Epithelial cell of proximal tubule (primary cell): ENCODE measurements around the gene ZEB1. TPM values are rescaled to one million over a fixed set of nuclear protein-coding genes. Genes with fewer than 3 reads are reported as not detected.

Source experiments
- DNase-seq: peaks from one replicate; pipeline ENCODE4 v3.0.0-alpha.2; 2011; ENCODE audit warnings: low read depth
- H3K4me3 ChIP-seq: 2 replicates; pipeline ENCODE4 v1.5.1; 2011; ENCODE audit warnings: low read depth, mild to moderate bottlenecking, low read length
- CTCF ChIP-seq: conservative IDR thresholded peaks from 2 replicates; pipeline ENCODE4 v1.5.1; 2012; ENCODE audit warnings: low read depth, mild to moderate bottlenecking, low read length
- total RNA-seq: library from RNA; depleted of rRNA; stranded (reverse); fragments of >200 nt; gene quantifications from 2 replicates; pipeline ENCODE4 v1.2.3, GENCODE V29; 2015

ZEB1 gene
- 13.2 and 16.0 TPM in 2 replicates for total RNA-seq

DNA sequence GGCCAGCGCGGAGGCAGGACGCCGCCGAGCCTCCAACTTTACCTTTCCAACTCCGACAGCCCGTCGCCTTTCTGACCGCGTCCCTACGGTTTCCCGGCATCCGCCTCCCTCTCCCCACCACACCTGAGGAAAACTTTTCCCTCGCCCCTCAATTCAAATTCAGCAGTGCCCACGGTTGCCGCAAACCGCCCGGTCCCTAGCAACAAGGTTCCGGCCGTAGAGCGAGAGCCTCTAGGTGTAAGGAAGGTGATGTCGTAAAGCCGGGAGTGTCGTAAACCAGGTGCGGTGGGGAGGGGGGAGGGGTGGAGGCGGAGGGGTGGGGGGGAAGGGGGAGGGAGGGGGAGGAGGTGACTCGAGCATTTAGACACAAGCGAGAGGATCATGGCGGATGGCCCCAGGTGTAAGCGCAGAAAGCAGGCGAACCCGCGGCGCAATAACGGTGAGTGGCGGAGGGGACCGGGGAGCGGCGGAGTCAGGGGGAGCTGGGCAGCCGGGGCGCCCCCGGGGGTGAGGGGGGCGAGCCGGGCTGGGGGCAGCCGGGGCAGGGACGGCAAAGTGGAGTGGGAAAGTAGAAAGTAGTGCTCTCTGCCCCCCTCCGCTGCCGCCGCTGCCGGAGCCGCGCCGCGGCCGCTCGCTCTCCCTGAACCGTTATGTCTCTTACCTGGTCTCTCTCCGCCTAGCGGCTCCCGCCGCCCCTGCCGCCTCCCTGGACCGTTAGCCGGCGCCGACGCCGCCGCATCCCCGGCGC is at the start of gene ZEB1:
Gene ZEB1, plus strand, starts transcription at position 363 of the 748 bp plus-strand sequence. Its CDS starts 19 bp downstream, at position 382.
- peak; percentile 45 for TF ChIP-seq CTCF
- peak; percentile 83 for DNase-seq
- peak within 1 kb of the TSS; percentile 91 for H3K4me3 ChIP-seq

GRCh38 chr10:31270954-31271353 is 48.1 kb upstream of the ZEB1 start:
- DNase-seq: no peak
- no peak for TF ChIP-seq CTCF
- H3K4me3 ChIP-seq: no peak overlapping the region

- DNase-seq: no peak
- H3K4me3 ChIP-seq: no peak overlapping the region
- no peak for TF ChIP-seq CTCF
Measured at GRCh38 chr10:31272841-31273240, 46.2 kb upstream of the ZEB1 start.

GRCh38 chr10:31273789-31274188 is 45.2 kb upstream of the ZEB1 start:
- no peak for DNase-seq
- TF ChIP-seq CTCF: no peak
- no peak overlapping the region for H3K4me3 ChIP-seq

- no peak for DNase-seq
- H3K4me3 ChIP-seq: no peak overlapping the region
- TF ChIP-seq CTCF: no peak
Measured at GRCh38 chr10:31274310-31274709, 44.7 kb upstream of the ZEB1 start.

- no peak for TF ChIP-seq CTCF
- H3K4me3 ChIP-seq: no peak overlapping the region
- DNase-seq: no peak
Measured at GRCh38 chr10:31278279-31278941, 40.6 kb upstream of the ZEB1 start.

- DNase-seq: no peak
- no peak for TF ChIP-seq CTCF
- H3K4me3 ChIP-seq: no peak overlapping the region
Measured at GRCh38 chr10:31280972-31281371, 38.0 kb upstream of the ZEB1 start.
